ENCODE data around the gene DSCAM.
"Not testable (repeated sequence)": the region's sequence is repeated elsewhere in the genome, so short reads cannot be mapped to it uniquely, and the experiment has no call there.

Gene DSCAM, protein sequence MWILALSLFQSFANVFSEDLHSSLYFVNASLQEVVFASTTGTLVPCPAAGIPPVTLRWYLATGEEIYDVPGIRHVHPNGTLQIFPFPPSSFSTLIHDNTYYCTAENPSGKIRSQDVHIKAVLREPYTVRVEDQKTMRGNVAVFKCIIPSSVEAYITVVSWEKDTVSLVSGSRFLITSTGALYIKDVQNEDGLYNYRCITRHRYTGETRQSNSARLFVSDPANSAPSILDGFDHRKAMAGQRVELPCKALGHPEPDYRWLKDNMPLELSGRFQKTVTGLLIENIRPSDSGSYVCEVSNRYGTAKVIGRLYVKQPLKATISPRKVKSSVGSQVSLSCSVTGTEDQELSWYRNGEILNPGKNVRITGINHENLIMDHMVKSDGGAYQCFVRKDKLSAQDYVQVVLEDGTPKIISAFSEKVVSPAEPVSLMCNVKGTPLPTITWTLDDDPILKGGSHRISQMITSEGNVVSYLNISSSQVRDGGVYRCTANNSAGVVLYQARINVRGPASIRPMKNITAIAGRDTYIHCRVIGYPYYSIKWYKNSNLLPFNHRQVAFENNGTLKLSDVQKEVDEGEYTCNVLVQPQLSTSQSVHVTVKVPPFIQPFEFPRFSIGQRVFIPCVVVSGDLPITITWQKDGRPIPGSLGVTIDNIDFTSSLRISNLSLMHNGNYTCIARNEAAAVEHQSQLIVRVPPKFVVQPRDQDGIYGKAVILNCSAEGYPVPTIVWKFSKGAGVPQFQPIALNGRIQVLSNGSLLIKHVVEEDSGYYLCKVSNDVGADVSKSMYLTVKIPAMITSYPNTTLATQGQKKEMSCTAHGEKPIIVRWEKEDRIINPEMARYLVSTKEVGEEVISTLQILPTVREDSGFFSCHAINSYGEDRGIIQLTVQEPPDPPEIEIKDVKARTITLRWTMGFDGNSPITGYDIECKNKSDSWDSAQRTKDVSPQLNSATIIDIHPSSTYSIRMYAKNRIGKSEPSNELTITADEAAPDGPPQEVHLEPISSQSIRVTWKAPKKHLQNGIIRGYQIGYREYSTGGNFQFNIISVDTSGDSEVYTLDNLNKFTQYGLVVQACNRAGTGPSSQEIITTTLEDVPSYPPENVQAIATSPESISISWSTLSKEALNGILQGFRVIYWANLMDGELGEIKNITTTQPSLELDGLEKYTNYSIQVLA (N-terminal part only)

DNA sequence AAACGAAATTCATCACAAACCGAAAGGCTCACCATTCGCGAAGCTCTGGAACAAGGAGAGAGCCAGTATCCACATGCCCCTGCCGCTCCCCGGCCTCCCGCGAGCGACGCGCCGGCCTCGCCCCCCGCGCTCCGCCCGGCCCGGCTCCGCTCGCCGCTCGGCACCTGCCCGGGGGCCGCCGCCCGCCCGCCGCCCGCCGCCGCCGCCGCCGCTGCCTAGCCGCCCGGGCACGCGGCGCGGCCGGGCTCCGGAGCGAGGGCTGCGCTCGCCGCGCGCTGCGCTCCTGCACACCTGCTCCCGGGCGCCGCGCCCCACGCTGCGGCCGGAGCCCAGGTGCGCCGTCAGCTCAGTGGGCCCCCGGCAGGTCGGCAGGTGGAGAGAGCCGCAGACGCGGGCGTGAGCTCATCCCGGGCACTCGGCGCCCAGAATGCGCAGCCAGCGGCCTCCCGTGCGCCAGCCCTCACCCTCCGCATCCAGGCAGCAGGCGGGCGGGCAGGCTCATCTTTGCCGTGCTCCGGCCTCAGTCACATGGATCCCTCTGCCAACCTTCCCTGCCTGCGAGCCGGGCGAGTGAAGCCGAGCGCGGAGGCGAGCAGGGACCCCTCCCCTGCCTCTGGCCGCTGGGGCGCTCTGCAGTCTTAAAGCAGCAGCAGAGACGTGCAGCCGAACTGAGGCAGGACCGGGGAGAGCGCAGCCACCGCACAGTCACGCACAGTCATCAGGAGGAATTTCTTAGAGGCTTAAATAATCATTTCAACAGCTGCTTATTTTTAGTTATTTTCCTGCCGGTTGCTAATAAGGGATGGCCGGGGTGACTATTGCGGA is at the start of gene DSCAM:
DSCAM (minus strand) TSS at position 572 of the 825 bp plus-strand sequence; CDS start at position 75, 497 bp downstream.
- peak; percentile 48 to 62 for DNase-seq

DNA sequence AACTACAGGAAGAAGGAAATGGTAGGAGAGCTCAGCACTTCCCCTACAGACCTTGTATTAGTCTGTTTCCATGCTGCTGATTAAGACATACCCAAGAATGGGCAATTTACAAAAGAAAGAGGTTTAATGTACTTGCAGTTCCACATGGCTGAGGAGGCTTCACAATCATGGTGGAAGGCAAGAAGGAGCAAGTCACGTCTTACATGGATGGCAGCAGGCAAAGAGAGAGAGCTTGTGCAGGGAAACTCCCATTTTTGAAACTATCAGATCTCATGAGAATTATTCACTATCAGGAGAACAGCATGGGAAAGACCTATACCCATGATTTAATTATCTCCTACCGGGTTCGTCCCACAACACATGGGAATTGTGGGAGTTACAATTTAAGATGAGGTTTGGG is 48.7 kb upstream of the DSCAM start:
- DNase-seq: not testable (repeated sequence)

- DNase-seq: no peak
Measured at GRCh38 chr21:40886931-40887330, 40.0 kb upstream of the DSCAM start.

DNA sequence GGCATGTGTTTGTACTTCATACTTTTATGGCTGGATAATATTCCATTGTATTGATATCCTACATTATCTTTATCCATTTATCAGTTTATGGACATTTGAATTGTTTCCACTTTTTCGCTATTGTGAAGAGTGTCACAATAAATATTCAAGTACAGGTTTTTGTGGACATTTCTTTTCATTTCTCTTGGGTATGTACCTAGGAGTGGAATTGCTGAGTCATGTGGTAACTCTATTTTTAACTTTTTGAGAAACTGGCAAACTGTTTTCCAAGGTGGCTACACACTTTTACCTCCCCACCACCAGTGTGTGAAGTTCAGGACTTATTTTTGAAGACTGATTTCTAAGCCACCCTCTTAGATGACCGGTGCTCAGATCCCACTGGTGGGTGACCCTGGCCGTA is 39.0 kb upstream of the DSCAM start:
- DNase-seq: no peak

GRCh38 chr21:40882192-40882915 is 35.4 kb upstream of the DSCAM start:
- no peak for DNase-seq

DNA sequence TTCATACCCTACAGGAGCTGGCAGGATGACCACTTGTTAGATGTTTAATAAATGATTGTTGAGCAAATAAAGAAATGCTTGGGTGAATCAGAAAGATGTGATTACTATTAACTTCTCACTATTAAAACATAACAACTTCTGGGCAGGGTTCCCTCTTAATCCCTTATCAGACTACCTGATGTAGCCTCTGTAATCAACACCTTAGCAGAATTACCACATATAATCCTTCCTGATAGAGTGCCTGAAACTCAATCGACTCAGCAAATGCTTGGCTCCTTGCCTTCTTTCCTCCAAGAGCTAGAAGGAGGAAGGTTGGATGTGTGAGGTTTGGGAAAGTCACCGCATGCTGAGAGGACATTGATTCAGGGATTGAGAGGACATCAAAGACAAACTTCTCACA is 34.8 kb upstream of the DSCAM start:
- no peak for DNase-seq

DNA sequence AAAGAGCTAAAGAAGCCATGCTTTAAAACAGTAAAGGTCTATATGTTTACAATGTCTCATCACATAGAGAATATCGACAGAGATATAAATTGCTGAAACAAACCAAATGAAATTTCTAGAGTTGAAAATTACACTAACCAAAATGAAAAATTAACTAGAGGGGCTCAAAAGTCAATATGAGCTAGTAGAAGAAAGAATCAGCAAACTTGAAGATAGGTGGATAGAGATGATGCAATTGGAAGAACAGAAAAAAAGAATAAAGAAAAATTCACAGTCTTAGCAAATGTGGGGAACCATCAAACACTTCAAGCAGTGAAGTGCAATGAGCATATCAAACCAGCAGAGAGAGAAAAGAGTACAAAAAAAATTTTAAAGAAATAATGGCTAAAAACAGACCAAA is 24.1 kb upstream of the DSCAM start:
- DNase-seq: no peak

GRCh38 chr21:40863839-40864238 is 16.9 kb upstream of the DSCAM start:
- DNase-seq: no peak

DNA sequence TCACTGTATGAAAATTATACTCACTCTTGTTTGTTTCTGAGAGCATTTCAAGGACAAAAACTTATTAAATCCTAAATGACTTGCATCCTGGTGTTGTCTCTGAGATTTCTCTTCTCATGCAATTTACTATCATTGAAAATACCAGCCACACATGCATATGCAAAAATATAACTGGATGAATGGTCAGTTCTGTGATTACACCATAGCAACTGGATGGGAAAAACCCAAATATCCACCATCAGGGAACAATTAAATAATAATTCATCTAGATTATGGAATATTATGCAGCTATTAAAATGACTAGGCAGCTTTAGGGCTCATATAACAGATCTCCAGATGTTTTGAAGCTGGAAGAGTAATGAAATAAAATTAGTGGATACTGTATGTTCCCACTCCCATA is 11.6 kb upstream of the DSCAM start:
- DNase-seq: no peak

DNA sequence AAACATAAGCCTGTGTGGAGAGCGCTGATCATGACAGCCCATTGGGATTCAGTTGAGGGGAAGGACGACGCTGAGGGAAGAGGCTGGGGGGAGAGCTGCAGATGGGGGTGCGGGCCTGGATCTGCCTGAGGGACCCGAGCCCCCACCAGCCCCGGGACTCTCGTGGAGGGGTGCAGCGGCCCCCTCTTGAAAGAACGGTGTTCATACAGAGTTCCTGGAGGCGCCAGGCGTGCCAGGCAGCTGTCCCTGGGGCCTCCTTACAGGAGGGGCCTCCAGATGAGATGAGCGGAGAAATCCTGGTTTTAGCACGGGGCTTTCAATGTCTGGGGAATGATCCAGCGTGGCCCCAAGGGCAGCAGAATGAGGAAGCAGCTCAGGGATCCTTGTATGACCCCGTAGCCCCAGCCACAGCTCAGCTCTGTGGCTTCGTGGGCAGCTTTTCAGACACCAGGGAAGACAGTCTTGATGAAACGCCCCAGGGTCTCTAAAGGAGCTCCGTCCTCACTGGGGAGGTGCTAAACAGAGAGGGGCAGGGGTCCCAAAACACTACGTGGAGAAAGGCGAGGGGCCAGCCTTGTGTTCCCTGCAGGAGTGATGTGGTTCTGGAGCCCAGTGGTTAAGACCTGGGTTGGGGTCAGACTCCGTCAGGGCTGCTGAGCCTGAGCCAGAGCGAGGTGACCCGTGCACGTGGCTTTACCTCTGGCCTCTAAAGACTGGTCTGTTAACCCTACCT is 7.2 kb upstream of the DSCAM start:
- DNase-seq: no peak

GRCh38 chr21:40852563-40852962 is 5.6 kb upstream of the DSCAM start:
- no peak for DNase-seq

DNA sequence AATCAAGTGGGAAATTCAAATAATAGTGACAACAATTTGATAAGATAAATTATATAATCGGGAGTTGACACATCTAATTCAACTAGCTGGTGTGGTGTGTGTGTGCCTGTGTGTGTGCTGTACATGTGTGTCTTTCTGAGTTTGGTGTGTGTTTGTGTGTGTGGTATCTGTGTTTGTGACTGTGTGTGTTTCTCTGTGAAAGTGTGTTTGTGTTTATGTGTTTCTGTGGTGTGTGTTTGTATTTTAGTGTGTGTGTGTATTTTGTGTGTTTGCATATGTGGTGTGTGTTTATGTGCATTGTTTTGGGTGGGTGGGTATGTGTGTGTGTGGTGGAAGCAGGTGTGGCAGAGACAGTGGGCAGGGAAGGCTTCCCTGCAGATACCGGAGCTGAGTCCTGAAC is 4.8 kb upstream of the DSCAM start:
- DNase-seq: no peak

DNA sequence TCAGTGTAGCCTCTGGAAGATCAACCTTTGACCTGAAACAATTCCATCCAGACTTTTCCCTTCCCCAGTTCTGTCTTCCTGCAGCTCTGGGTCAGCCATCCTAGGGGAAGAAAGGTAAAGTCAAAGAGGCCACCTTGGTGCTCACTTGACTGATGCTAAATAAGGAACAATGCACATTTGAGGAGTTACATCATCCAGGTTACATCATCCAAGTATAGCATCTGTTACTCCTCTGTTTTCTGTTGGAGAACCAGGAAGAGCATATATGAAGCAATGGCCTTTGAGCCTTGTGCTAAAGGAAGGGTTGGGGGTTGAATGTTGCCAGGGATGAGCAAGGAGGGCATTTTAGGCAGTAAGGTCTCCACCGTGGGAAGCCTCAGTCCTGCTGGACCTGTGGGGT is 3.1 kb upstream of the DSCAM start:
- no peak for DNase-seq

DNA sequence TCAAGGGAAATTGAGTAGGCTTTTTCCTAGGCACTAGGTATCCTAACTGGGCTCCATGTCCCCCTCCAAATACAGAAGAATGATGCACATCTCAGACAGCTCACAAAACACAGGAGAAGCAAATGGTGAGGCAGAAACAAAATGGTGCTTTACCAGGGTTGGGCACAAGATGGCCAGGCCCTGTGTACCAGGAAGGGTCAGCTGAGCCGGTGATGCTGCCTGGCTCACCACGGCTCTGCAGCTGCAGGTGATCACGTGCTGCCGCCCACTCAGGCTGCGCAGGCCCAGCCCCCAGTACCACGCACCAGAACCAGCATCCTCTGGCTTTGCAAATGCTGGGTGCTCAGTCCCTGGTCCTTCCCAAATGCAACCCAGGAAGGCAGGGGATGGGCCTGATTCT is 993 bp upstream of the DSCAM start:
- DNase-seq: peak in 1 of 2 experiments; percentile 7

DNA sequence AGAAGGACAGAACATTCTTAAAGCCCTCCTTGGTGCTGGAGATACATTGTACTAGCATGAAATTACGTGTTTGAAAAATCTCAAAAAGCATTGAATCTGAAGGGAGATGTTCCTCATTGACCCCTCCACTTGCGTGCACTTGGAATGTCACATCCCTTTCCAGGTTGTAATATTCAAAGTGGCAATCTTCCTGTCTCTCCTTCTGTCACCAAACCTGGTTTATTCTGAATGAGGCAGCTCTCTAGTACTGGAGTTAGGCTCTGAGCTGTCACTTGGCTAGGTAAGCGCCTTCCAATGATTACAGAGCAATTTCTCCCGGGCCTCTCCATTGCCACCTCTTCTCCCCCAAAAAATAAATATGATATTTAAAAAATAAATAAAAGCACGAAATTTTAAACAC is 855 bp downstream of the DSCAM start:
- peak in 1 of 2 experiments; percentile 29 for DNase-seq

DNA sequence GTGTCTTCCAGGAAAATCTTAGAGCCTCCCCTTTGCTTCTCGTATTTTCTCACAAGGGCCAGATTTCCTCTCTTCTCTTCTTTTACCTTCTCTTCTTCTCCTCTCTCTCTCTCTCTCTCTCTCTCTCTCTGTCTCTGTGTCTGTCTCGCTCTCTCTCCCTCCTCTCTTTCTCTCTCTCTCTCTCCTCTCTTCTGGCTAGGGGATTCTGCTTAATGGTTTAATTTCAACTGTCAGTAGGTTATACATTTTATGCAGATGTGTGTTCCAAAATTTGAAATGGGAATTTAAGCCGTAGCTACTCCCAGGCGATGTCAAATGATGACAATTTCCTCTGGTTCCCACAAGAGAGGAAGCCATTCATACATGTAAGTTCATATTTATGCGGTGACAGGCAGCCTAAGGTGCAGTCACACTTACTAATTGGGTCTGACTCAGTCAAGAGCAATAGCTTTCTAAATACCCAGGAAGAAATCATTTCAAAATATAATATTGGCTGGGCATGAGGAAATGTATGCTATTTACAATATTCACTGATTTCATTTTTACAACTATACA is 1.4 kb downstream of the DSCAM start:
- DNase-seq: peak in 1 of 2 experiments; percentile 10

DNA sequence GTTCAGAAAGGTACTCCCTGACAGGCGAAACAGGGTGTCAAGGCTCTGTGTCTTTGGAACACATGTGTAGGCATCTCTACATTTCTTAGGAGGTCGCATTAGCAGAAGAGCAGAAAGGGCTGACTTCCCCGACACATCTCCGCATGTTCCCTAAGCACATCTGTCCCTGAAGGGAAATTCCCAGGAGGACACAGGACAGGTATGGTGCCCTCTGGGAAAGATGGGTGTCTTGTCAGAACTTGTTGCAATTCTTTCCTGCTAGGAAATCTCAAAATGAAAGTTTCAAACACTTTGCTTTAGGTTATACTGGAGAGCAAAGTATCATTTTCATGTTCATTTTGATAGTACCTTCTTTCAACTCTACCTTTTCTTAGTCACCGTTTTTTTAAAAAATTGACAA is 2.0 kb downstream of the DSCAM start:
- DNase-seq: no peak

DNA sequence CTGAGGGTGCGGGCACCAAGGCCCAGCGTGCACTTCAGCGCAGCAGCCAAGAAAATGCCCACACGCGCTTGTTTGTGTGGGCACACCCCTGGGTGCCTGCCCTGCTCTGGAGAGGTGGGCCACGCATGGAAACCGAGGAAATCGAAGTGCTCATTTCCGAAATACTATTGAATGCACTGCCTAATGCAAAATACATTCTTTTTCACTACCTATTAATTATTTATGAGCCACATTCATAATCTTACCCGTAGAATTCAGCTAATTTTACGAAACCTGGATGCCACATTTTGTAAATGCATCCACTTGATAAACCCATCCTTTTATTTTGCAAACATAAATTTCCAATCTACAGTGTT is 4.8 kb downstream of the DSCAM start:
- DNase-seq: no peak

- peak; percentile 78 to 91 for DNase-seq
Measured at GRCh38 chr21:40841524-40842196, 5.3 kb downstream of the DSCAM start.
